DND-41 (cell line): ENCODE results near the gene ATF4.

Experiments used
- ATAC-seq: fragments of 200-7000 bp; cut with Tn5 transposase; 3 replicates; pipeline ENCODE4 v1.9.1; 2021; ENCODE audit warnings: low read depth; ENCODE audit not compliant: insufficient read depth
- DNase-seq: peaks from one replicate; pipeline ENCODE4 v3.0.0-alpha.2; 2020
- H2AFZ ChIP-seq: 2 replicates; pipeline ENCODE4 v1.6.0; 2012; ENCODE audit warnings: low read depth, low read length
- H3K27ac ChIP-seq: 2 replicates; pipeline ENCODE4 v1.5.1; 2012; ENCODE audit warnings: low read length, inconsistent platforms
- H3K27me3 ChIP-seq: fragments of 200-600 bp; sonication (generic); 2 replicates; pipeline ENCODE4 v1.6.0; 2012; ENCODE audit warnings: low read length, mild to moderate bottlenecking, inconsistent platforms; ENCODE audit not compliant: insufficient read depth, poor library complexity
- H3K36me3 ChIP-seq: 2 replicates; pipeline ENCODE4 v1.5.1; 2012; ENCODE audit warnings: low read length, inconsistent platforms; ENCODE audit not compliant: insufficient read depth
- H3K4me1 ChIP-seq: 2 replicates; pipeline ENCODE4 v1.5.1; 2012; ENCODE audit warnings: mild to moderate bottlenecking, low read length; ENCODE audit not compliant: insufficient read depth
- H3K4me2 ChIP-seq: 2 replicates; pipeline ENCODE4 v1.6.0; 2012; ENCODE audit warnings: mild to moderate bottlenecking, moderate library complexity, low read length, inconsistent platforms; ENCODE audit not compliant: insufficient read depth
- H3K4me3 ChIP-seq, 2 experiments: fragments of 200-600 bp in 1 of 2; shearing (Covaris generic) in 1 of 2; 2 replicates each; pipeline ENCODE4 v1.5.1; 2012 to 2016; ENCODE audit warnings: inconsistent platforms in 2 of 2, low read length in 2 of 2, mild to moderate bottlenecking in 2 of 2, low read depth in 1 of 2, moderate library complexity in 1 of 2
- H3K79me2 ChIP-seq: 2 replicates; pipeline ENCODE4 v1.6.0; 2012; ENCODE audit warnings: low read length, inconsistent platforms; ENCODE audit not compliant: insufficient read depth
- H3K9ac ChIP-seq: 2 replicates; pipeline ENCODE4 v1.6.0; 2012; ENCODE audit warnings: low read depth, mild to moderate bottlenecking, inconsistent platforms, low read length, moderate library complexity
- H3K9me3 ChIP-seq: 2 replicates; pipeline ENCODE4 v1.5.1; 2012; ENCODE audit warnings: low read length, moderate library complexity, mild to moderate bottlenecking, inconsistent platforms; ENCODE audit not compliant: insufficient read depth, severe bottlenecking
- H4K20me1 ChIP-seq: 2 replicates; pipeline ENCODE4 v1.6.0; 2012; ENCODE audit warnings: low read length; ENCODE audit not compliant: insufficient read depth
- EZH2 ChIP-seq: IDR thresholded peaks from 3 replicates; pipeline ENCODE4 v1.6.1; 2012; ENCODE audit warnings: borderline replicate concordance, low read depth, mild to moderate bottlenecking, moderate library complexity, low read length, inconsistent platforms; ENCODE audit not compliant: severe bottlenecking
- TF ChIP-seq, protein P1 (sequence below): IDR thresholded peaks from 2 replicates; pipeline ENCODE4 v1.5.1; 2012; ENCODE audit warnings: borderline replicate concordance, low read length, moderate library complexity, mild to moderate bottlenecking; ENCODE audit not compliant: poor library complexity, severe bottlenecking; ENCODE audit errors: extremely low read depth

The ATF4 gene

GRCh38 chr22:39473851-39474250 lies 46.5 kb upstream of the ATF4 start:
- H3K27me3 ChIP-seq = peaks cover 3% of the 10 kb centered on the region
- H3K27ac ChIP-seq = no peak overlapping the region
- peaks cover 8% of the 10 kb centered on the region for H4K20me1 ChIP-seq
- H3K36me3 ChIP-seq = no peaks in the 10 kb centered on the region
- ATAC-seq (no peak), DNase-seq (no peak)
- H3K9ac ChIP-seq = no peak overlapping the region
- no peak for TF ChIP-seq EZH2
- TF ChIP-seq, protein P1, sequence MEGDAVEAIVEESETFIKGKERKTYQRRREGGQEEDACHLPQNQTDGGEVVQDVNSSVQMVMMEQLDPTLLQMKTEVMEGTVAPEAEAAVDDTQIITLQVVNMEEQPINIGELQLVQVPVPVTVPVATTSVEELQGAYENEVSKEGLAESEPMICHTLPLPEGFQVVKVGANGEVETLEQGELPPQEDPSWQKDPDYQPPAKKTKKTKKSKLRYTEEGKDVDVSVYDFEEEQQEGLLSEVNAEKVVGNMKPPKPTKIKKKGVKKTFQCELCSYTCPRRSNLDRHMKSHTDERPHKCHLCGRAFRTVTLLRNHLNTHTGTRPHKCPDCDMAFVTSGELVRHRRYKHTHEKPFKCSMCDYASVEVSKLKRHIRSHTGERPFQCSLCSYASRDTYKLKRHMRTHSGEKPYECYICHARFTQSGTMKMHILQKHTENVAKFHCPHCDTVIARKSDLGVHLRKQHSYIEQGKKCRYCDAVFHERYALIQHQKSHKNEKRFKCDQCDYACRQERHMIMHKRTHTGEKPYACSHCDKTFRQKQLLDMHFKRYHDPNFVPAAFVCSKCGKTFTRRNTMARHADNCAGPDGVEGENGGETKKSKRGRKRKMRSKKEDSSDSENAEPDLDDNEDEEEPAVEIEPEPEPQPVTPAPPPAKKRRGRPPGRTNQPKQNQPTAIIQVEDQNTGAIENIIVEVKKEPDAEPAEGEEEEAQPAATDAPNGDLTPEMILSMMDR = no peak
- H2AFZ ChIP-seq = no peak overlapping the region
- no peaks in the 10 kb centered on the region for H3K79me2 ChIP-seq
- H3K9me3 ChIP-seq = no peaks in the 10 kb centered on the region
- no peak overlapping the region for H3K4me3 ChIP-seq
- H3K4me2 ChIP-seq = no peak overlapping the region
- H3K4me1 ChIP-seq = no peaks in the 10 kb centered on the region; the same call in 1 of the 2 replicates

GRCh38 chr22:39474351-39475111 lies 45.8 kb upstream of the ATF4 start:
- Histone ChIP-seq H3K36me3 (no peaks in the 10 kb centered on the region), H3K4me3 (no peak overlapping the region), H4K20me1 (peaks cover 8% of the 10 kb centered on the region), H3K27me3 (peaks cover 3% of the 10 kb centered on the region), H3K9ac (no peak overlapping the region), H3K27ac (no peak overlapping the region), H3K79me2 (no peaks in the 10 kb centered on the region), H2AFZ (no peak overlapping the region), H3K4me1 (no peaks in the 10 kb centered on the region; the same call in 1 of the 2 replicates), H3K4me2 (no peak overlapping the region), H3K9me3 (no peaks in the 10 kb centered on the region)
- ATAC-seq (no peak), DNase-seq (no peak)
- no peak for TF ChIP-seq EZH2
- TF ChIP-seq, protein P1 = no peak

GRCh38 chr22:39475337-39475736 lies 45.0 kb upstream of the ATF4 start:
- Histone ChIP-seq H3K27me3 (peaks cover 3% of the 10 kb centered on the region), H3K36me3 (no peaks in the 10 kb centered on the region), H4K20me1 (peaks cover 8% of the 10 kb centered on the region), H3K27ac (no peak overlapping the region), H2AFZ (no peak overlapping the region), H3K4me3 (no peak overlapping the region), H3K79me2 (no peaks in the 10 kb centered on the region), H3K9ac (no peak overlapping the region), H3K4me1 (no peaks in the 10 kb centered on the region; the same call in 1 of the 2 replicates), H3K9me3 (no peaks in the 10 kb centered on the region), H3K4me2 (no peak overlapping the region)
- TF ChIP-seq, protein P1 = no peak
- TF ChIP-seq EZH2 = no peak
- ATAC-seq (no peak), DNase-seq (no peak)
